Measurements from ENCODE around the gene SAP30. TPM values are rescaled to one million over a fixed set of nuclear protein-coding genes. Genes with fewer than 3 reads are reported as not detected.

The SAP30 gene
- total RNA-seq, 1 experiment from 2014 or later = 13.5 TPM

DNA sequence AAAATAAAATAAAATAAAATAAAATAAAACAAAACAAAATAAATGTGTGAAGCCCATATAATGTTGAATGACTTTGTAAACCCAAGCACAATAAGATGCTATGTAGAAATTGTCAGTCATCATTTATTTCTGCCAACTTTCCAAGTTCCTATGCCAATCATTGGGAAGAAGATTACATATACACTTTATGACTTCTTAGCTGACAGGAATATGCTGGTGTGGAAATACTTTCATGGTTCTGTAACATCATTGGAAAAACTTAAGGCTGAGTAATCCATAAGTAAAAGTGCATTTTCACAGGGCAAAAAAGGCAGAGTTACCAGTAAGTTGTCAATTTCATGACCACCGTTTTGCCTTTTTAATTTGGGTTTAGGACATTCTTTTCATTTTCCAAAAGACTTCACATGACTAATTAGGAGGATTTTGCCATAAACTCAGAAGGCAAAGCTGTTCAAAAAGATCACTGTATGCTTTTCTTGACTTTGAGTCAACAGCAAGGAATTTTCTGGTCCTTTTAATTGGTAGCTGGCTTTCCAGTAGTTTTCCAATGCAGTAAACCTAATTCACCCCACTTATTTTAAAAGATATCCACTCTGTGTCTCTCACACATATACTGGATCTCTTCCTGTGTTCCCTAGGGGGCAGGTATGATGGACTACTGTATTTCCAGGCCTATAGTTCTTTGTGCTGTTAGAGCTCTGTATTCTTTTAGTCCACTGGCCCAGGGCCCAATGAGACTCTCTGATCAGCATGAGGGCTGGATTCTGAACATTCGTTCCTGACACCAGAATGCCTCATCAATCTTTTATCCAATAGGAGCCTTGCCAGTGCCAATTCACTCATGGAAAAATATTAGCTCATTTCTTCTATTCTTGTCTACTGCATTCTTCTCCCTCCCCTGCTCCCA lies 54.4 kb downstream of the SAP30 start:
- no peak overlapping the region for H3K9ac ChIP-seq (ENCODE audit: extremely low read depth, insufficient read length, low read length)
- DNase-seq = no peak
- Mint-ChIP-seq H3K36me3 (ENCODE audit: insufficient read depth in 1 of 3, low read depth in 3 of 3) (no peaks in the 10 kb centered on the region), H3K4me1 (no peaks in the 10 kb centered on the region; a peak in 1 of 4 replicates), H3K9me3 (no peaks in the 10 kb centered on the region; a peak in 1 of 5 replicates), H3K27ac (no peak overlapping the region), H3K4me3 (no peak overlapping the region), H3K27me3 (ENCODE audit: low read depth) (no peaks in the 10 kb centered on the region)
- no peak overlapping the region for H2BK5ac ChIP-seq (ENCODE audit: insufficient read length, low read length)
- no peak overlapping the region for H3K18ac ChIP-seq (ENCODE audit: insufficient read length, low read depth, low read length)
- no peaks in the 10 kb centered on the region for H4K20me1 ChIP-seq (ENCODE audit: control insufficient read depth, insufficient read depth, insufficient read length)
- H3K23me2 ChIP-seq (ENCODE audit: insufficient read length, low read depth, low read length, poor library complexity, severe bottlenecking) = no peaks in the 10 kb centered on the region
- H3K79me1 ChIP-seq (ENCODE audit: insufficient read depth, low read depth, low read length, poor library complexity, severe bottlenecking) = no peaks in the 10 kb centered on the region
- H2BK15ac ChIP-seq (ENCODE audit: low read depth, low read length) = no peak overlapping the region
- no peak overlapping the region for H3K56ac ChIP-seq (ENCODE audit: insufficient read length, low read depth, low read length)
- H3K4ac ChIP-seq (ENCODE audit: low read depth, low read length) = no peak overlapping the region
- H2AK5ac ChIP-seq (ENCODE audit: insufficient read length, low read length) = no peak overlapping the region
- H2BK20ac ChIP-seq (ENCODE audit: low read depth, low read length, poor library complexity, severe bottlenecking) = no peak overlapping the region
- no peak overlapping the region for H3K14ac ChIP-seq (ENCODE audit: insufficient read depth, low read length)
- no peaks in the 10 kb centered on the region for H3K4me1 ChIP-seq (ENCODE audit: insufficient read depth, low read length)
- no peaks in the 10 kb centered on the region for H3K9me3 ChIP-seq (ENCODE audit: control insufficient read depth, low read depth, low read length)
- no peak overlapping the region for H4K91ac ChIP-seq (ENCODE audit: insufficient read length, low read depth, low read length)
- no CpG with 5 or more reads among the region's 2 CpGs for WGBS (ENCODE audit: extremely low coverage, insufficient read length, low lambda C conversion rate)
- H3T11ph ChIP-seq (ENCODE audit: low read length) = no peak overlapping the region
- no peak overlapping the region for H3K4me2 ChIP-seq (ENCODE audit: insufficient read depth, insufficient read length, low read length)
- no peak overlapping the region for H3K23ac ChIP-seq (ENCODE audit: insufficient read length, low read depth, low read length)
- TF ChIP-seq, protein P1, sequence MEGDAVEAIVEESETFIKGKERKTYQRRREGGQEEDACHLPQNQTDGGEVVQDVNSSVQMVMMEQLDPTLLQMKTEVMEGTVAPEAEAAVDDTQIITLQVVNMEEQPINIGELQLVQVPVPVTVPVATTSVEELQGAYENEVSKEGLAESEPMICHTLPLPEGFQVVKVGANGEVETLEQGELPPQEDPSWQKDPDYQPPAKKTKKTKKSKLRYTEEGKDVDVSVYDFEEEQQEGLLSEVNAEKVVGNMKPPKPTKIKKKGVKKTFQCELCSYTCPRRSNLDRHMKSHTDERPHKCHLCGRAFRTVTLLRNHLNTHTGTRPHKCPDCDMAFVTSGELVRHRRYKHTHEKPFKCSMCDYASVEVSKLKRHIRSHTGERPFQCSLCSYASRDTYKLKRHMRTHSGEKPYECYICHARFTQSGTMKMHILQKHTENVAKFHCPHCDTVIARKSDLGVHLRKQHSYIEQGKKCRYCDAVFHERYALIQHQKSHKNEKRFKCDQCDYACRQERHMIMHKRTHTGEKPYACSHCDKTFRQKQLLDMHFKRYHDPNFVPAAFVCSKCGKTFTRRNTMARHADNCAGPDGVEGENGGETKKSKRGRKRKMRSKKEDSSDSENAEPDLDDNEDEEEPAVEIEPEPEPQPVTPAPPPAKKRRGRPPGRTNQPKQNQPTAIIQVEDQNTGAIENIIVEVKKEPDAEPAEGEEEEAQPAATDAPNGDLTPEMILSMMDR (conservative IDR thresholded peaks at IDR 0.05) = no peak
- no peak overlapping the region for H2AFZ ChIP-seq (ENCODE audit: low read length)
- no peak overlapping the region for H3K27ac ChIP-seq (ENCODE audit: insufficient read length, low read depth, low read length)
- H3K27me3 ChIP-seq (ENCODE audit: insufficient read depth, low read length) = no peaks in the 10 kb centered on the region
- H3K79me2 ChIP-seq (ENCODE audit: insufficient read depth, low read length) = no peaks in the 10 kb centered on the region
- H4K5ac ChIP-seq (ENCODE audit: insufficient read length, low read depth, low read length) = no peak overlapping the region
- no peak overlapping the region for H2BK12ac ChIP-seq (ENCODE audit: insufficient read length, low read depth, low read length)
- H4K8ac ChIP-seq (replicated peaks; ENCODE audit: insufficient read length, low read depth, low read length) = no peak overlapping the region
- H2BK120ac ChIP-seq (ENCODE audit: low read depth, low read length, poor library complexity, severe bottlenecking) = no peak overlapping the region
